Testis (tissue), 3 donors: ENCODE data around the gene CSRP1. TPM values are rescaled to one million over a fixed set of nuclear protein-coding genes. Genes with fewer than 3 reads are reported as not detected.

Experiments
- DNase-seq: peaks from one replicate; pipeline ENCODE4 v3.0.0-alpha.2; 2019
- H3K27ac ChIP-seq, 2 donors: fragments of 200-600 bp; sonication (generic); one replicate each; pipeline ENCODE4 v1.5.1; 2019
- H3K27me3 ChIP-seq: fragments of 200-600 bp; sonication (generic); one replicate; pipeline ENCODE4 v1.5.1; 2019
- H3K36me3 ChIP-seq: fragments of 200-600 bp; sonication (generic); one replicate; pipeline ENCODE4 v1.5.1; 2017; ENCODE audit warnings: low read depth; ENCODE audit errors: missing control alignments
- H3K4me1 ChIP-seq: fragments of 200-600 bp; sonication (generic); one replicate; pipeline ENCODE4 v1.5.1; 2019
- H3K4me3 ChIP-seq, 2 donors: fragments of 200-600 bp; sonication (generic); one replicate each; pipeline ENCODE4 v1.5.1; 2017 to 2019
- H3K9me3 ChIP-seq: fragments of 200-600 bp; sonication (generic); one replicate; pipeline ENCODE4 v1.5.1; 2017
- CTCF ChIP-seq, 3 experiments: fragments of 450-650 bp in 2 of 3; fragments of 200-600 bp in 1 of 3; sonication (generic) in 1 of 3; IDR thresholded peaks; one replicate each; pipeline ENCODE4 v1.5.1; 2016 to 2019; ENCODE audit warnings: antibody characterized with exemption in 3 of 3, mild to moderate bottlenecking in 2 of 3, moderate library complexity in 1 of 3
- POLR2A ChIP-seq: fragments of 450-650 bp; IDR thresholded peaks from one replicate; pipeline ENCODE4 v1.6.1; 2017; ENCODE audit warnings: antibody characterized with exemption, mild to moderate bottlenecking, moderate library complexity
- WGBS, 2 donors: methylation state at CpG; one replicate each; pipeline ENCODE4 v1.1.5; 2018; 5-methylcytosine and 5-hydroxymethylcytosine counted together
- intact Hi-C: fragments of 100-400 bp; cut with DNase I; formaldehyde crosslinking; loops from one replicate; pipeline ENCODE4 v1.15.1; 2023; ENCODE audit warnings: low total_unique reads
- polyA plus RNA-seq: library from polyadenylated mRNA; stranded (reverse); fragments of 350-450 nt; fragmentation: Illumina TruSeq; extraction: RNeasy Lipid Tissue Mini Kit (QIAGEN cat#74804); gene quantifications from one replicate; pipeline ENCODE4 v1.2.3, GENCODE V29; 2014; ENCODE audit warnings: low read depth, low replicate concordance; ENCODE audit not compliant: insufficient read depth
- total RNA-seq, 2 donors: library from RNA; depleted of rRNA; stranded (reverse); fragments of >200 nt; gene quantifications; one replicate each; pipeline ENCODE4 v1.2.3, GENCODE V29; 2016

Gene CSRP1
- total and polyA plus RNA-seq, 3 donors from 2014 or later: 103 to 217 (median 123) TPM

- intact Hi-C loops: no loop called here
- H3K36me3 ChIP-seq: no peaks in the 10 kb centered on the region
- DNase-seq: peak; percentile 66
- H3K4me3 ChIP-seq: no peak overlapping the region
- WGBS, 2 donors: 57 to 66% methylated on average over 11 of the region's 11 CpGs
- no peaks in the 10 kb centered on the region for H3K9me3 ChIP-seq
- H3K4me1 ChIP-seq: peaks cover 10% of the 10 kb centered on the region
- no peak for TF ChIP-seq POLR2A
- no peak for TF ChIP-seq CTCF (IDR thresholded peaks at IDR 0.05)
- peak overlapping the region in 1 of 2 donors; percentile 51 for H3K27ac ChIP-seq
- no peaks in the 10 kb centered on the region for H3K27me3 ChIP-seq
These were observed 50.2 kb downstream of the CSRP1 start for GRCh38 chr1:201456499-201457309.

- 60 to 78% methylated on average over 6 of the region's 6 CpGs for WGBS, 2 donors
- peaks cover 17% of the 10 kb centered on the region for H3K4me1 ChIP-seq
- no peak for DNase-seq
- TF ChIP-seq CTCF (IDR thresholded peaks at IDR 0.05) (no peak), POLR2A (no peak)
- no peaks in the 10 kb centered on the region for H3K27me3 ChIP-seq
- no peaks in the 10 kb centered on the region for H3K36me3 ChIP-seq
- H3K4me3 ChIP-seq: no peak overlapping the region
- H3K9me3 ChIP-seq: no peaks in the 10 kb centered on the region
- H3K27ac ChIP-seq: no peak overlapping the region
- intact Hi-C loops: no loop called here
These were observed 51.8 kb downstream of the CSRP1 start for GRCh38 chr1:201455098-201455497.

- no peak for DNase-seq
- 76 to 88% methylated on average over 4 of the region's 4 CpGs for WGBS, 2 donors
- Histone ChIP-seq H3K4me1 (peaks cover 17% of the 10 kb centered on the region), H3K4me3 (no peak overlapping the region), H3K9me3 (no peaks in the 10 kb centered on the region), H3K36me3 (no peaks in the 10 kb centered on the region), H3K27me3 (no peaks in the 10 kb centered on the region), H3K27ac (no peak overlapping the region)
- intact Hi-C loops: no loop called here
- no peak for TF ChIP-seq CTCF (IDR thresholded peaks at IDR 0.05)
- no peak for TF ChIP-seq POLR2A
These were observed 52.3 kb downstream of the CSRP1 start for GRCh38 chr1:201454608-201455007.

- Histone ChIP-seq H3K4me1 (peaks cover 28% of the 10 kb centered on the region), H3K4me3 (no peak overlapping the region), H3K9me3 (no peaks in the 10 kb centered on the region), H3K36me3 (no peaks in the 10 kb centered on the region), H3K27me3 (no peaks in the 10 kb centered on the region), H3K27ac (no peak overlapping the region)
- WGBS, 2 donors: 68 to 69% methylated on average over 4 of the region's 4 CpGs
- intact Hi-C loops: no loop called here
- no peak for DNase-seq
- TF ChIP-seq CTCF (IDR thresholded peaks at IDR 0.05) (no peak), POLR2A (no peak)
These were observed 54.1 kb downstream of the CSRP1 start for GRCh38 chr1:201452866-201453265.
